LHCN-M2 (cell line): Measurements from ENCODE around the gene NDUFV1. TPM values are rescaled to one million over a fixed set of nuclear protein-coding genes. Genes with fewer than 3 reads are reported as not detected.
"Not testable (repeated sequence)": the region's sequence is repeated elsewhere in the genome, so short reads cannot be mapped to it uniquely, and the experiment has no call there.

Experiments used
- DNase-seq: peaks from one replicate; pipeline ENCODE4 v3.0.0-alpha.2; 2012; ENCODE audit warnings: low read depth
- total RNA-seq: library from RNA; depleted of rRNA; stranded (reverse); fragments of >200 nt; gene quantifications from 2 replicates; pipeline ENCODE4 v1.2.3, GENCODE V29; 2014

Gene NDUFV1
- total RNA-seq, 1 experiment from 2014 or later = 192 TPM

GRCh38 chr11:67611704-67612587 lies 5.2 kb downstream of the NDUFV1 start:
- no peak for DNase-seq

GRCh38 chr11:67612751-67613150 lies 6.0 kb downstream of the NDUFV1 start:
- DNase-seq = no peak

- DNase-seq = no peak
Observed at GRCh38 chr11:67613313-67613959, 6.7 kb downstream of the NDUFV1 start.

GRCh38 chr11:67613960-67614715 lies 7.4 kb downstream of the NDUFV1 start:
- peak; percentile 29 for DNase-seq

- peak; percentile 11 for DNase-seq
Observed at GRCh38 chr11:67614730-67615714, 8.3 kb downstream of the NDUFV1 start.

- no peak for DNase-seq
Observed at GRCh38 chr11:67615728-67616430, 9.1 kb downstream of the NDUFV1 start.

- DNase-seq = no peak
Observed at GRCh38 chr11:67616431-67617242, 9.9 kb downstream of the NDUFV1 start.

GRCh38 chr11:67617243-67617953 lies 10.7 kb downstream of the NDUFV1 start:
- DNase-seq = no peak

- DNase-seq = not testable (repeated sequence)
Observed at GRCh38 chr11:67618901-67619659, 12.3 kb downstream of the NDUFV1 start.

GRCh38 chr11:67619683-67620618 lies 13.2 kb downstream of the NDUFV1 start:
- not testable (repeated sequence) for DNase-seq

- DNase-seq = not testable (repeated sequence)
Observed at GRCh38 chr11:67620621-67621020, 13.9 kb downstream of the NDUFV1 start.

- DNase-seq = not testable (repeated sequence)
Observed at GRCh38 chr11:67621928-67622327, 15.2 kb downstream of the NDUFV1 start.

- not testable (repeated sequence) for DNase-seq
Observed at GRCh38 chr11:67622905-67623304, 16.2 kb downstream of the NDUFV1 start.

- not testable (repeated sequence) for DNase-seq
Observed at GRCh38 chr11:67623795-67624194, 17.1 kb downstream of the NDUFV1 start.

GRCh38 chr11:67626131-67626833 lies 19.5 kb downstream of the NDUFV1 start:
- not testable (repeated sequence) for DNase-seq

- DNase-seq = no peak
Observed at GRCh38 chr11:67626970-67627369, 20.2 kb downstream of the NDUFV1 start.
